Hepatic stellate cell (primary cell): ENCODE results near the gene CCR2.
"Not testable (repeated sequence)": the region's sequence is repeated elsewhere in the genome, so short reads cannot be mapped to it uniquely, and the experiment has no call there.

Experiments
- DNase-seq: peaks from one replicate; pipeline ENCODE4 v3.0.0; 2011; ENCODE audit warnings: low spot score

The CCR2 gene

GRCh38 chr3:46380471-46381221, 26.7 kb downstream of the CCR2 start:
- no peak for DNase-seq

- DNase-seq, result no peak
Observed at GRCh38 chr3:46381625-46382024, 27.7 kb downstream of the CCR2 start.

DNA sequence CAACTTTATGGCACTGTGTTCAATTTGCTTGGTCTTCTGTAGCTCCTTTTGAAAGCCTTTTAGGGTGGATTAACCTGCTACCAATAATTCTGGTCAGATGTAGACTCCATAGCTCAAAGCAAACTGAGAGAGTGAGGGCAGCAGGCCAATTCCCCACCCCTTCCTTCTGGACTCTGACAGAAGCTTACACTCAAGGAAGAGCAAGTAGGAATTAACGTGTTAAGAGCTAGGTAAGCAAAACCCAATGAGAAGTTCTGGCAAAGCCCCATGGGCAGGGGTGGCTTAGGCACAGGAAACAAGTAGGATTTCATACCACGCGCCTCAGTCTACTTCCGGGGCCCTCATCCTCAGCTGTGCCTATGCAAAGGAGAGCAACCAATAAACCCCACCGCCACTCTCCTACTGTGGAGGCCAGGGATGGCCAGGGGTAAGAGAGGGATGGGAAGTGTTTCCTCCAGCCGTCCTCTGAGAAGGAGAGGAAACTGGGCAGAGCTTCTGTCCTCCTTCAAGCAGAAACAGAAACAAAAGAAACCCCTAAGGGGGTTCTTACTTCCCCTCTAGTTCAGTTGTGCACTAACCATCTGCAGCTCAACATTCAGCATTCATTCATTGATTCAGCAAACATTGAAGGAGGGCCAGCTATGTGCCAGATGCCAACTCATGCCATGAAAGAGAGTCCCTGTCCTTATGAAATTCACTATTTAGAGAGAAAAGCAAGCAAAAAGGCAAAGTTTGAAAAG, 29.5 kb downstream of the CCR2 start:
- DNase-seq, result no peak

DNA sequence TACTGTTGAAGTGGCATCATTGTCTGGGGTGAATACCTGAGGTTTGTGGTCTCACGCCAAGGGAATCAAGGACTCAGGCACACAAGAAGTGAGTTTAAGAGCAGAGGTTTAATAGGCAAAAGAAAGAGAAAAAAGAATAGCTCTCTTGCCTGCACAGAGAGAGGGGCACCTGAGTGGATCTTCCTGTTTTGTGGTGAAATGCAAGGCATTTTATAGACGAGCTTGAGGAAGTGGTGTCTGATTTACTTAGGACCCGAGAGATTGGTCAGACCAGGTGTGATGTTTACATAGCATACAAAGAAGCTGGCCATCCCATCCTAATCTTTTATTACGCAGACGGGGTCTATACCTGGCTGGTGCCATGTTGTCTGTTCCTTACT, 30.0 kb downstream of the CCR2 start:
- DNase-seq, result no peak

DNA sequence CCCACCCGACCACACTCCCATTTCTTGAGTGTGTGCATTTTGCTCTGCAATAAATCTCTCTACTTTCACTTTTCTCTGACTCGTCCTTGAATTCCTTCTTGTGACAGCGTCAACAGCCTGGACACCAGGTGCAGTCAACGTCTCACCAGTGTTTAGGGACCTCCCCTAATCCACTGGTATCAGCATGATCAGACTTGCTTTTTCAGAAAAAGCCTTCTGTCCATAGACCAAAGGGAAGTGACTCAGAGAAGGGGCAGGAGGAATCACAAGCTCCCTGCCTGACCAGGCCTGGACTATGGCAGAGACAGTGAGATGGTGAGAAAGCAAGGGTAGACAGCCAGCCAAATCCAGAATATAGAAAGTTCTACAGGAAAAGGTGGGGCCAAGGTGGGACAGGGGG, 32.3 kb downstream of the CCR2 start:
- no peak for DNase-seq

DNA sequence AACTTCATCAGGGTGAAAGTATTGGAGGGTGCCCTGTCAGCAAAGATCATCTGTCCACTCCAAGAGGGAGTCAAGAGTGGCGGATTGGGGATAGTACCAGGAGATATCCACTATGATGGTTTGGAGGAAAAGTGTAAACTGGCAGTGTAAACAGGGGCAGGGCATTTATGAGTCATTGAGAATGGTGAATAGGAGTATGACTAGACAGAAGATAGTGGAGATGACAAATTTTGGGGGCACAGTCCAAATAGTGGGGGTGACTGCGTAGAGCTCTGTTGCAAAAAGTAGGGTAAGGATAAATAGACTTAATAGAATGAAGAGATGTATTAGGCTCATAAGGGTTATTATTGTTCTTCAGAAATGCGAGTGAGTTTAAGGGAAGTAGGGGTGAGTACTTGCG, 34.9 kb downstream of the CCR2 start:
- DNase-seq, result not testable (repeated sequence)

GRCh38 chr3:46389306-46389705, 35.4 kb downstream of the CCR2 start:
- no peak for DNase-seq

GRCh38 chr3:46391526-46391925, 37.6 kb downstream of the CCR2 start:
- DNase-seq, result not testable (repeated sequence)

- no peak for DNase-seq
Observed at GRCh38 chr3:46393011-46393410, 39.1 kb downstream of the CCR2 start.

DNA sequence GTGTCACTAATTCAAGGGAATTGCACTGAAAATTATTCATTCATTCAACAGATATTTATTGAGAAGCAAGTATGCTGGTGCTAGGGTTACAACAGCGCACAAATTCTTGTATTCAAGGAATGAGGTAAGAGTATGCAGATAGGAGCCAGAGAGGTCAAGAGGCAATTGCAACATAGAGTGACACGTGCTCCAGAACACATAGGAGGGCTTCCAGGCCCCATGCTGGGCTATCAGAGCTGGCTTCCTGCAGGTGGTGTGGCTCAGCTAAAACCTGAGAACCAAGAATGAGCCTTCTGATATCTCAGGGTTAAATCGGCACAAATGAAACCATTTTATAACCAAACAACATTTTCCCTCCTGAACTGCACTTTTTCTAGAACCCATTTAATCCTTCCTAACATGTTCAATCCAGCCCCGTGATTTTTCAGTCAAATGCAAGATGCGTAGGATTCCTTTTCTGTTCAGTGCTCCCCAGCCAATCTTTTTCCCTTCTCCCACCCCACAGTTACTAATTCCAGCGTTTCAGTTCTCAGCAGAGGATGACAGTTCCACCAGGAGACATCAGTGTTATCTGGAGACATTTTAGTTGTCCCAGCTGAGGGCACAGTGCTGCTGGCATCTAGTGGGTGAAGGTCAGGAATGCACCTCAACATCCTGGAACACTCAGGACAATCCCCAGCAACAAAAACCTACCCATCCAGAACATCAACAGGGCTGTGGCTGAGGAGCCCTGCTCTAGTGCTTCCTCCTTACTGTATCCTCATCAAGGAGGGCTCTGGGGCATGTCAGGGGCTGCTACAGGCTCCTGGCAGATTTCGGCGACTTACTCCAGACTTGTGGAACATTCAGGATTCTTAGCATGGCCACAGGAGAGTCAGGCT, 39.9 kb downstream of the CCR2 start:
- no peak for DNase-seq

DNA sequence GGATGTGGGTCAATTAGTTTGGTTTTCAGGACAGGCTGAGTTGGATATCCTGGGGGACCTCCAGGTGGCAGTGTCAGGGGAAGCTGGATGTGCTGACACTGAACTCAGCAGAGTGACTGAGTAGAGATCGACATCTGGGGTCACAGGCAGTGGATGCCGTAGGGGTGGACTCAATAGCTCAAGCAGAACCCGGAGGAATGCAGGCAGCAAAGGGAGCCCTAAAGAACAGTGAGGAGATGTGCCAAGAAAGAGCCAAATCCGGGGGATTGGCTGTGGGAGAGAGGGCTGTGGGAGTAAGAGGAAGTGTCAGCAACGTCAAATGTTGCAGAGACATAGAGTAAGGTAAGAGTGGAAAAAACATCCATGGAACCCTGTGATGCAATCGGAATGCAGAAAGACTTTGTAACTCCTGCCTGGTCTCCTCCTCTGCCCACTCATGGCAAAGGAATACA, 41.3 kb downstream of the CCR2 start:
- no peak for DNase-seq

- no peak for DNase-seq
Observed at GRCh38 chr3:46395766-46396530, 42.0 kb downstream of the CCR2 start.

DNA sequence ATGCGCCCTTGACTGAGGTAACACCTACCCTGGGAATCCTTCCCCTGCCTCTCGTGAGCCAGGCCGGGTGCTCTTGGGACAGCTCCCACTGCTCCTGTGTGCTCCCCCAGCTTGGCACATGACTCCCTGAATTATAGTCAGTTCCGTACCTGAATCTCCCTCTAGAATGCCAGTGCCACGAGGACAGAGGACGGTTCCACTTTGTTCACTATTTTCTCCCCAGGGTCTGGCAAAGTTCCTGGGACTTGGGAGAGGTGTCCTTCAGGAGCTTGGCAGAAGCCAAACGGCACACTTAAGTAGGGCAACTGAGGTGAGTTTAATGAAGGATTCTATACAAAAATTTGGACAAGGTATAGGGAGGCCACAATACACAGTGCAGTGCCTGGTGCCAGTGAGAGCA, 43.2 kb downstream of the CCR2 start:
- DNase-seq, result no peak

GRCh38 chr3:46398186-46398955, 44.5 kb downstream of the CCR2 start:
- no peak for DNase-seq

GRCh38 chr3:46399098-46399497, 45.2 kb downstream of the CCR2 start:
- no peak for DNase-seq

- no peak for DNase-seq
Observed at GRCh38 chr3:46399557-46399956, 45.6 kb downstream of the CCR2 start.

- DNase-seq, result peak; percentile 67
Observed at GRCh38 chr3:46400000-46400734, 46.3 kb downstream of the CCR2 start.

DNA sequence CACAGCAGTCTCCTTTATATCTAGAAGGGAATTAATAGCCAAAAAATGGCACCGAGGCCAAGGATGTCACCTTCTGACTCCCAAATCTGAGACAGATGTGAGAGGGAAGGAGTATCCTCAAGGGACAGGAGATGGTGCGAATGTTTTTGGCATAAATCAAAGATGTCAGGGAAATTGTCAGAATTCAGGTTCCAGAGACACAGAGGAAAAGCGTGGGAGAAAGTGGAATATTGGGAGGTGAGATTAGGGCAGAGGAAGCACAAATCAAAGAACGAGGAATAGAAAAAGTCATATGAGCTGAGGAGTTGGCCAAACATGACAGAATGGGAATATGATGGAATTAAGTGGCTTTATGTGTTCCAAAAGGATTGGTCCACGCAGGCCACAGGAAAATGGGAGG, 46.9 kb downstream of the CCR2 start:
- DNase-seq, result no peak

DNA sequence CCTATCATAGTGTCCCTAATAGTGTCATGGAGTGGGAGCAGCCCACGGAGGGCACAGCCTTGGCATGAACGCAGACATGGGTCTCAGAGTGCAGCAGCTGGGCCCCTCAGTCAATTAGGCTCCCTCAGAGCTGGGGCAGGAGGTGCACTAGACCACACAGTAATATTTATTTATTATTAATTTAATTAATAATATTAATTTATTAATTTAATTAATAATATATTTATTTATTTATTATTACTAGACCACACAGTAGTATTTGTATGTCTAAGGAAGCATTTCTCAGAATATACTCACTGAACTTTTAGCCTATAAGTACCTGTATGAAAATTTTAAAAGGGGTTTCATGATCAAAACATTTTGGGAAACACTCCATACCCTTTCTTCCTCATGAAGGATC, 47.7 kb downstream of the CCR2 start:
- no peak for DNase-seq

- DNase-seq, result not testable (repeated sequence)
Observed at GRCh38 chr3:46402902-46403301, 49.0 kb downstream of the CCR2 start.
